ENCODE results near the gene CD200. TPM values are rescaled to one million over a fixed set of nuclear protein-coding genes. Genes with fewer than 3 reads are reported as not detected.
A peak's percentile ranks its signal among the peaks of the same experiment; 100 is the strongest.

CD200 gene
- total and polyA plus RNA-seq, 11 donors = 0.26 to 23.9 (median 0.81) TPM

DNA sequence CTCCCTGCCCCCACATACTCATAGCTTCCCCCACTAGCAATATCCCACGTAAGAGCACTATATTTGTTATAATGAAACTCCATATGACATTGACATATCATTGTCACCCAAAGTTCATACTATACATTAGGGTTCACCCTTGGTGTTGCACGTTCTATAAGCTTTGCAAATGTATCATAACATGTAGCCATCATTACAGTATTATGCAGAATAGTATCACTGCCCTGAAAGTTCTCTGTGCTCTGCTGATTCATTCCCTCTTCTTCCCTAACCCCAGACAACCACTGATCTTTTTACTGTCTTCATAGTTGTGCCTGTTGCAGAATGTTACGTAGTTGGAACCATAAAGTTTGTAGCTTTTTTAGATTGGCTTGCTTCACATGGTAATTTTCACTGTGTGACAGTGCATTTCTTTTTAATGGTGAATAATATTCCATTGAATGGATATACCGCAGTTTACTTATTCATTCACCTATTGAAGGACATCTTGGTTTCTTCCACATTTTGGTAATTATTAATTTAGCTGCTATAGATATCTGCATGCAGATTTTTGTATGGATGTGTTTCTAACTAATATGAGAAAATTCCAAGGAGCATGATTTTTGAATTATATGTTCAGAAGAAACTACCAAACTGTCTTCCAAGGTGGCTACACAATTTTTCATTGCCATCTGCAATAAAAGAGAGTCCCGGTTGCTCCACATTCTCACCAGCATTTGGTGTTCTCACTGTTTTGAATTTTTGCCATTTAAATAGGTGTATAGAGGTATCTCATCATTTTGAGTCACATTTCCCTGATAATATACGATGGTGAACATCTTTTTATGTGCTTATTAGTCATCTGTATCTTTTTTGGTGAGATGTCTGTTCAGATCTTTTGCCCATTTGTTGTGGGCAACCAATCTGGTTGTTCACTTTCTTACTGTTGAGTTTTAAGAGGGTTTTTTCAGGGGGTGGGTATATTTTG, 59.7 kb downstream of the CD200 start:
- no peak overlapping the region for H3K4me3 ChIP-seq
- 77 to 80% (median 78%) methylated on average over 6 of the region's 6 CpGs for WGBS, 4 donors
- H3K27me3 ChIP-seq = no peaks in the 10 kb centered on the region
- H3K4me1 ChIP-seq = peaks cover 0 to 41% (median 13%) of the 10 kb centered on the region in 12 donors
- H3K27ac ChIP-seq = no peak overlapping the region
- TF ChIP-seq CTCF (IDR thresholded peaks at IDR 0.05) = no peak
- TF ChIP-seq POLR2A (IDR thresholded peaks at IDR 0.05) = no peak
- peaks cover 0 to 9% (median 0%) of the 10 kb centered on the region in 12 donors for H3K9me3 ChIP-seq
- ATAC-seq (no peak), DNase-seq (no peak)
- intact Hi-C loops (cut with DNase I) = loop anchor here in 1 of 10 donors (10.0 kb wide), 1 partner anchor 122 kb away; no protein-coding TSS in a partner anchor
- no peaks in the 10 kb centered on the region for H3K36me3 ChIP-seq

- TF ChIP-seq CTCF (IDR thresholded peaks at IDR 0.05) = no peak
- no peak for TF ChIP-seq POLR2A (IDR thresholded peaks at IDR 0.05)
- Histone ChIP-seq H3K4me3 (no peak overlapping the region), H3K4me1 (peaks cover 0 to 41% (median 13%) of the 10 kb centered on the region in 12 donors), H3K9me3 (peaks cover 0 to 9% (median 0%) of the 10 kb centered on the region in 12 donors), H3K27ac (no peak overlapping the region), H3K36me3 (no peaks in the 10 kb centered on the region), H3K27me3 (no peaks in the 10 kb centered on the region)
- intact Hi-C loops (cut with DNase I) = loop anchor here in 1 of 10 donors (10.0 kb wide), 1 partner anchor 121 kb away; no protein-coding TSS in a partner anchor
- WGBS, 4 donors = 58 to 64% (median 61%) methylated on average over 3 of the region's 3 CpGs
- DNase-seq (no peak), ATAC-seq (no peak)
Measured at GRCh38 chr3:112393360-112393728, 60.4 kb downstream of the CD200 start.

DNA sequence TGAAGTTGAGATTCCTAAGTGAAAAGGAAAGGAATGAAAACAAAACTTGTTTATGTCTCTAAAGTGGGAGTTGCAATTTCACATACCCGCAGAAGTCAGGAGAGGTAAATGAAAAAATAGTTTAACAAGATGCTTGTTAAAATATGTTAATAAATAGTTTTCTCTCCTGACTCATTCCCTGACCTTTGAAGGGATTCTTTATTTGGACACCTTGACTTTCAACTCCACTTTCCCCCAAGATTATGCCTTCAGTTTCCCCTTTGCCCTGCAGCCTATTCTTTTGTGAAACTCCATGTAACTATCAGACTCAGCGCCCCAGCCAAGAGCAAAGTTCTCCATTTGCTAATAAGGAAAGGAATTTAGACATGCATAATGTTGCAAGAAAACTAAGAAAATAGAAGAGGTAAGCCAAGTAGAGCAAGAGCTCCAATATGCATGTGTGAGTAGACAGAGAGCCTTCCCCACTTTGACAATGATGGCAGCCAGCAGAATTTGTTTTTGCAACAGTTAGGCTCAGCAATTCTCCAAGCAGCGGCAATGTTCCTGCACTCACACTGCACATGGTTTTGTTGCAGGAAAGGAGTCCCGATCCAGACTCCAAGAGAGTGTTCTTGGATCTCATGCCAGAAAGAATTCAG, 61.2 kb downstream of the CD200 start:
- WGBS, 4 donors = 62 to 75% (median 72%) methylated on average over 4 of the region's 4 CpGs
- peaks cover 0 to 41% (median 13%) of the 10 kb centered on the region in 12 donors for H3K4me1 ChIP-seq
- DNase-seq = no peak

More for the DNA sequence above, 61.2 kb downstream of the CD200 start:
- H3K9me3 ChIP-seq = peaks cover 0 to 9% (median 0%) of the 10 kb centered on the region in 12 donors
- TF ChIP-seq CTCF (IDR thresholded peaks at IDR 0.05) = no peak
- TF ChIP-seq POLR2A (IDR thresholded peaks at IDR 0.05) = no peak
- no peaks in the 10 kb centered on the region for H3K36me3 ChIP-seq
- no peak for ATAC-seq
- no peak overlapping the region for H3K4me3 ChIP-seq
- intact Hi-C loops (cut with DNase I) = loop anchor here in 1 of 10 donors (10.0 kb wide), 1 partner anchor 121 kb away; no protein-coding TSS in a partner anchor
- H3K27me3 ChIP-seq = no peaks in the 10 kb centered on the region
- H3K27ac ChIP-seq = peak overlapping the region in 1 of 12 donors; percentile 26

Measured in heart left ventricle (tissue), 16 donors.